ENCODE data around the gene LCLAT1. TPM values are rescaled to one million over a fixed set of nuclear protein-coding genes. Genes with fewer than 3 reads are reported as not detected.

LCLAT1 gene
- total RNA-seq, 1 donor from 2014 or later, result 16.5 TPM

DNA sequence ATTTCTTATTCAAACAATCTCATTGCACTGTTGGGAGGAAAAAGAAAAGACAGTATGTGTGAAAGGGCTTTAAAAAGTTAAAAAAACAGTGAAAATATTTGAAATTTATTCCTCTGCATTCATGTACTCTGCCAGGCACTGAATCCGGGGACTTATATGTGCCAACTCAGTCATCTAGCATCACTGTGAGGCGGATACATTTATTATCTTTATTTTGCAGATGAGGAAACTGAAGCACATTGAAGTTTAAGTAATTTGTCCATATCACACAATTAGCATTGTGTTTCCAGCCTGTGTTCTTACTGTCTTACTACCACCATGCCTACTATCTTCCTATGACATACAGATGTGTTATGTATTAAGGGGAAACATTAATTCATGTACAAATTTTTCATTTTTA lies 1.8 kb downstream of the LCLAT1 start:
- Histone ChIP-seq H3K27ac (no peak overlapping the region), H3K36me3 (no peaks in the 10 kb centered on the region), H3K9me3 (no peaks in the 10 kb centered on the region), H3K4me1 (no peaks in the 10 kb centered on the region), H3K4me3 (no peak overlapping the region), H3K27me3 (no peaks in the 10 kb centered on the region)
- TF ChIP-seq, protein P1, sequence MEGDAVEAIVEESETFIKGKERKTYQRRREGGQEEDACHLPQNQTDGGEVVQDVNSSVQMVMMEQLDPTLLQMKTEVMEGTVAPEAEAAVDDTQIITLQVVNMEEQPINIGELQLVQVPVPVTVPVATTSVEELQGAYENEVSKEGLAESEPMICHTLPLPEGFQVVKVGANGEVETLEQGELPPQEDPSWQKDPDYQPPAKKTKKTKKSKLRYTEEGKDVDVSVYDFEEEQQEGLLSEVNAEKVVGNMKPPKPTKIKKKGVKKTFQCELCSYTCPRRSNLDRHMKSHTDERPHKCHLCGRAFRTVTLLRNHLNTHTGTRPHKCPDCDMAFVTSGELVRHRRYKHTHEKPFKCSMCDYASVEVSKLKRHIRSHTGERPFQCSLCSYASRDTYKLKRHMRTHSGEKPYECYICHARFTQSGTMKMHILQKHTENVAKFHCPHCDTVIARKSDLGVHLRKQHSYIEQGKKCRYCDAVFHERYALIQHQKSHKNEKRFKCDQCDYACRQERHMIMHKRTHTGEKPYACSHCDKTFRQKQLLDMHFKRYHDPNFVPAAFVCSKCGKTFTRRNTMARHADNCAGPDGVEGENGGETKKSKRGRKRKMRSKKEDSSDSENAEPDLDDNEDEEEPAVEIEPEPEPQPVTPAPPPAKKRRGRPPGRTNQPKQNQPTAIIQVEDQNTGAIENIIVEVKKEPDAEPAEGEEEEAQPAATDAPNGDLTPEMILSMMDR (IDR thresholded peaks at IDR 0.05), result no peak
- ATAC-seq (no peak), DNase-seq (no peak)
- intact Hi-C loops (cut with DNase I), result no loop called here

DNA sequence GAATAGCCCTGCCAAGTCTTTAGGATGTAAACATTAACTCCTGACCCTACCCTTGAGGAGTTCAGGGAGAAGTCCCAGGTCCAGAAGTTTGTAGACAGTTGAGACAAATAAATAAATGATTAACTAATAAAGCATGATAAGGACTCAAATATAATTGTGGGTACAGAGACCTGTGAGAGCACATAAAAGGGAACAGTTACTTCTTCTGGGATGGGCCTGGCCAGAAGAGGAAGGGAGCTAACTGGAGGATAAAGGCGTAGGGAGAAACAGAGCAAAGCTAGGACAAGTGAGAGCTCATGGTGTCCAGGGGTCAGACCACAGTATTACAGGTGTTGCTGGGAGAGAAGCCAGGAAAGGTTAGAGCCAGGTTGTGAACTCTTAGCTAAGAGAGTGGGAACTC lies 3.0 kb downstream of the LCLAT1 start:
- no peak overlapping the region for H3K4me3 ChIP-seq
- TF ChIP-seq, protein P1 (IDR thresholded peaks at IDR 0.05), result no peak
- DNase-seq, result no peak

DNA sequence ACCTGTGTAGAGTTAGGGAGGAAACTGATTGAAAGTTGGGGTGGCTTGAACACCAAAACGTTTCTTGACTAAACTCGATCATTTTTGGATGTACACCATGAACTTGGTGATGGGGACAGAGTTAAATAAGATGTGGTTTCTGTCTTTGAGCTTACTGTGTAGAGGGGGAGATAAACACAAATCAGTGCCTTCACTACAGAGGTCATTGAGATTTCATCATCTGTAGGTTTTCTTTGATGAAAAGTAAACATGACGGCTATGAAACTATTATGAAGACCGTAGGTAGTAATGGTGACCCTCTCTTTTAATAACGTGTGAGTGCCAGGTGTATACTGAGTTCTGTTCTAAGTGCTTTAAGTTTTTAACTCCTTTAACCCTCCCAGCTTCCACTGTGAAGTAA lies 6.5 kb downstream of the LCLAT1 start:
- H3K27ac ChIP-seq, result no peak overlapping the region
- no peaks in the 10 kb centered on the region for H3K9me3 ChIP-seq
- intact Hi-C loops (cut with DNase I), result no loop called here

More for the DNA sequence above, 3.0 kb downstream of the LCLAT1 start:
- no peak overlapping the region for H3K27ac ChIP-seq
- intact Hi-C loops (cut with DNase I), result no loop called here
- no peaks in the 10 kb centered on the region for H3K27me3 ChIP-seq
- no peaks in the 10 kb centered on the region for H3K36me3 ChIP-seq
- ATAC-seq, result no peak
- no peaks in the 10 kb centered on the region for H3K9me3 ChIP-seq
- H3K4me1 ChIP-seq, result no peaks in the 10 kb centered on the region

DNA sequence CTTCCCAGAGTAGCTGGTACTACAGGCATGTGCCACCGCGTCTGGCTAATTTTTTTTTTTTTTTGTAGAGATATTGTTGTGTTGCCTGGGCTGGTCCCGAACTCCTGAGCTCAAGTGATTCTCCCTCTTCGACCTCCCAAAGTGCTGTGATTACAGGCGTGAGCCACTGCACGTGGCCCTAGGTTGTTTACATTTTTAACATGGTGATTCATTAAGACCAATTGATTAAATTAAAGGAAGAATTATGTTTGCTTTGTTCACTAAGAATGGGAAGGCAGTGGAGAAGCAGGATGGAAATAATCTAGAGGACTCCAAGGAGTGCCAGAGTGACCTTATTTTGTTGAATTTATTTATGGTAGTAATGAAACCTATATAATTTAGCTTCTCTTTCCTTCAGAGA lies 7.5 kb downstream of the LCLAT1 start:
- ATAC-seq (no peak), DNase-seq (no peak)
- intact Hi-C loops (cut with DNase I), result no loop called here
- Histone ChIP-seq H3K36me3 (no peaks in the 10 kb centered on the region), H3K27me3 (no peaks in the 10 kb centered on the region), H3K4me3 (no peak overlapping the region), H3K4me1 (no peaks in the 10 kb centered on the region), H3K9me3 (no peaks in the 10 kb centered on the region), H3K27ac (no peak overlapping the region)
- TF ChIP-seq, protein P1 (IDR thresholded peaks at IDR 0.05), result no peak

More for the DNA sequence above, 6.5 kb downstream of the LCLAT1 start:
- TF ChIP-seq, protein P1 (IDR thresholded peaks at IDR 0.05), result no peak
- DNase-seq (no peak), ATAC-seq (no peak)
- Histone ChIP-seq H3K36me3 (no peaks in the 10 kb centered on the region), H3K27me3 (no peaks in the 10 kb centered on the region), H3K4me1 (no peaks in the 10 kb centered on the region), H3K4me3 (no peak overlapping the region)

DNA sequence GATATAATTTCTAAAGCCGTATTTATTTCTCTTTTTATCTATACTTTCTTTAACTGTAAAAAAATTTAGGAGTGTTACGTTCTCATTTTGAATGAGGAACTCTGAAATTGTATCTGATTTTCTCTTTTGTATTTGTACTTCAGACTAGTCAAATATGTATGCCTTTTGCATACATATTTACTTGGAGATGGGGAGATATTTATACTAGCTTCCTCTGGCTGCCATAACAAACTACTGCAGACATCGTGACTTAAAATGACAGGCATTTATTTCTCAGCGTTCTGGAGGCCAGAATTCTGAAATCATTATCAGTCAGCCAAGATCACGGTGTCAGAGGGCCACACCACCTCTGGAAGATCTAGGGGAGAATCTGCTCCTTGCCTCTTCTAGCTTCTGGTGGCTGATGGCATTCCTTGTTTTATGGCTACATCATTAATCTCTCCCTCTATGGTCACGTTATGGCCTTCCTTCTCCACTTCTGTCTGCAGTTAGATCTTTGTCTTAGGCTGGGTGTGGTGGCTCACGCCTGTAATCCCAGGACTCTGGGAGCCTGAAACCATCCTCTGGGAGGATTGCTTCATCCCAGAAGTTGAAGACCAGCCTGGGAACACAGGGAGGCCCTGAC lies 8.2 kb downstream of the LCLAT1 start:
- H3K27me3 ChIP-seq, result no peaks in the 10 kb centered on the region
- no peak overlapping the region for H3K27ac ChIP-seq
- DNase-seq (no peak), ATAC-seq (no peak)
- TF ChIP-seq, protein P1 (IDR thresholded peaks at IDR 0.05), result no peak
- no peaks in the 10 kb centered on the region for H3K36me3 ChIP-seq
- H3K9me3 ChIP-seq, result no peaks in the 10 kb centered on the region
- H3K4me3 ChIP-seq, result no peak overlapping the region
- intact Hi-C loops (cut with DNase I), result no loop called here
- no peaks in the 10 kb centered on the region for H3K4me1 ChIP-seq

DNA sequence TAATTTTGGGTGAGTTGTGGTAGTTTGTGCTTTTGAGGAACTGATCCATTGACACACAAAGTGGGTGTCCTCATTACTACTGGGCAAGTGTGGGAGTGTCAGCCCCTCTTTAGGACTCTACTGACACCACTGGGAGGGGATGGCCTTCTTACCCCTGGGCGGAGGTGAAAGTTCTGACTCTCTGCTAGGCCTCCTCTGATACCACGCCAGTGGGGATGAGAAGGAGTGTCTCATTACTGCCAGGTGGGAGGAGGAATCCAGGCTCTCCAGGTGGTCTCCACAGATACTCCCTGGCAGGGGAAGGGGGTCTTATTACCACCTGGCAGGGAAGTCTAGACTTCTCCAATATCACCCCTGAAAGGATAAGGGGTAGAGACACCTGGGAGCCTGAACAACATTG lies 9.1 kb downstream of the LCLAT1 start:
- intact Hi-C loops (cut with DNase I), result no loop called here
- Histone ChIP-seq H3K4me1 (no peaks in the 10 kb centered on the region), H3K4me3 (no peak overlapping the region), H3K27ac (no peak overlapping the region), H3K9me3 (no peaks in the 10 kb centered on the region), H3K36me3 (no peaks in the 10 kb centered on the region), H3K27me3 (no peaks in the 10 kb centered on the region)
- DNase-seq (no peak), ATAC-seq (no peak)
- TF ChIP-seq, protein P1 (IDR thresholded peaks at IDR 0.05), result no peak

Measured in upper lobe of right lung (tissue), 1 donor.